Keratinocyte (primary cell): ENCODE results near the gene NCCRP1.

Experiments used
- EZH2 ChIP-seq: IDR thresholded peaks from one replicate; pipeline ENCODE4 v1.6.1; 2012; ENCODE audit warnings: inconsistent platforms, mild to moderate bottlenecking, low read length, moderate library complexity
- TF ChIP-seq, protein P1 (sequence below), 3 experiments: IDR thresholded peaks in 1 of 3; conservative IDR thresholded peaks in 1 of 3; optimal IDR thresholded peaks in 1 of 3; 2 replicates in 2 of 3; 3 replicates in 1 of 3; pipeline versions ENCODE3 to v1.5.1; 2011; ENCODE audit warnings: low read length in 3 of 3, mild to moderate bottlenecking in 3 of 3, moderate library complexity in 2 of 3, control low read depth in 1 of 3, inconsistent platforms in 1 of 3; ENCODE audit not compliant: insufficient read depth in 2 of 3; ENCODE audit errors: extremely low read depth in 1 of 3

DNA sequence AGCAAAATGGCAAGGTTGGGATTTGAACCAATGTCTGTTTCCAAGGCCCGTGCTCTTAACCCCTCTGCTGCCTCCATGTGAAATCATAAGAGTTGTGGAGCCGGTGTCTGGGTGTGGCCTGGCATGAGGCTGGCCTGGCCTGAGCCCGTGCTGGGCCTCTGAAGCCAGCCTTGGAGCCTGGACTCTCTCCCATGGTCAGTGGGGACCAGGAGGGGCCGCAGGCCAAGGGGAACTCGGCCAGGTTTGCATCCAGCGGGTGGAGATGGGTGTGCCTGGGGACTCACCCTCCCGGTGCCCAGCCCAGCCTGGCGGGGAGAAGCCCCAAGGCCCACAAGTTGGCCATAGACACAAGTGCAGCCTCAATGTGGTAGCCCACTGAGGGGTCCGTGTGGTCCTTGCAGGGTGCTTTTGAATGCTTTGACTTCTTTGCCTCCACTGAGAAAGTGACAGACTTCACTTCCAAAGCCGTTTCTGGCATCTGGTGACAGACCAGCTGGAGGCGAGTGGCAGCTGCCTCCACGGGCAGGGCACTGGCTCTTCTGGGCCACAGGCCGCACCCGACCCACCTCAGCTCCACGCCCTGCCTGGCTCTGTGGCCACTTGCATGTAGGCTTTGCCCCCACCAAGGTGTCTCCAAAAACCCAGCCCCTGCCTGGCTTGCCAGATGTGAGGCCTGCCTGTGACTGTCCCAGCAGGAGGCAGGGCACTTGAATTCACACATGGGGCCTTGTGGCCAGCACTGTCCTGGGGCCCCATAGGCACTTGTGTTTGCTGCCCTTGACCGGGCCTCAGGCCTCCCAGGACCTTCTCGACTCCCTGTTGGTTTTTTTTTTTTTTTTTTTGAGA, 26.2 kb upstream of the NCCRP1 start:
- TF ChIP-seq, protein P1, sequence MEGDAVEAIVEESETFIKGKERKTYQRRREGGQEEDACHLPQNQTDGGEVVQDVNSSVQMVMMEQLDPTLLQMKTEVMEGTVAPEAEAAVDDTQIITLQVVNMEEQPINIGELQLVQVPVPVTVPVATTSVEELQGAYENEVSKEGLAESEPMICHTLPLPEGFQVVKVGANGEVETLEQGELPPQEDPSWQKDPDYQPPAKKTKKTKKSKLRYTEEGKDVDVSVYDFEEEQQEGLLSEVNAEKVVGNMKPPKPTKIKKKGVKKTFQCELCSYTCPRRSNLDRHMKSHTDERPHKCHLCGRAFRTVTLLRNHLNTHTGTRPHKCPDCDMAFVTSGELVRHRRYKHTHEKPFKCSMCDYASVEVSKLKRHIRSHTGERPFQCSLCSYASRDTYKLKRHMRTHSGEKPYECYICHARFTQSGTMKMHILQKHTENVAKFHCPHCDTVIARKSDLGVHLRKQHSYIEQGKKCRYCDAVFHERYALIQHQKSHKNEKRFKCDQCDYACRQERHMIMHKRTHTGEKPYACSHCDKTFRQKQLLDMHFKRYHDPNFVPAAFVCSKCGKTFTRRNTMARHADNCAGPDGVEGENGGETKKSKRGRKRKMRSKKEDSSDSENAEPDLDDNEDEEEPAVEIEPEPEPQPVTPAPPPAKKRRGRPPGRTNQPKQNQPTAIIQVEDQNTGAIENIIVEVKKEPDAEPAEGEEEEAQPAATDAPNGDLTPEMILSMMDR (optimal IDR thresholded peaks at IDR 0.05 in 1 of 3, IDR thresholded peaks at IDR 0.05 in 1 of 3, conservative IDR thresholded peaks at IDR 0.05 in 1 of 3; ENCODE audit: extremely low read depth in 1 of 3, insufficient read depth in 2 of 3, low read length in 3 of 3), result no peak
- no peak for TF ChIP-seq EZH2
